Keratinocyte (primary cell): ENCODE data around the gene SNX24.

Experiments
- EZH2 ChIP-seq: IDR thresholded peaks from one replicate; pipeline ENCODE4 v1.6.1; 2012; ENCODE audit warnings: inconsistent platforms, mild to moderate bottlenecking, low read length, moderate library complexity
- TF ChIP-seq, protein P1 (sequence below), 3 experiments: IDR thresholded peaks in 1 of 3; conservative IDR thresholded peaks in 1 of 3; optimal IDR thresholded peaks in 1 of 3; 2 replicates in 2 of 3; 3 replicates in 1 of 3; pipeline versions ENCODE3 to v1.5.1; 2011; ENCODE audit warnings: low read length in 3 of 3, mild to moderate bottlenecking in 3 of 3, moderate library complexity in 2 of 3, control low read depth in 1 of 3, inconsistent platforms in 1 of 3; ENCODE audit not compliant: insufficient read depth in 2 of 3; ENCODE audit errors: extremely low read depth in 1 of 3

DNA sequence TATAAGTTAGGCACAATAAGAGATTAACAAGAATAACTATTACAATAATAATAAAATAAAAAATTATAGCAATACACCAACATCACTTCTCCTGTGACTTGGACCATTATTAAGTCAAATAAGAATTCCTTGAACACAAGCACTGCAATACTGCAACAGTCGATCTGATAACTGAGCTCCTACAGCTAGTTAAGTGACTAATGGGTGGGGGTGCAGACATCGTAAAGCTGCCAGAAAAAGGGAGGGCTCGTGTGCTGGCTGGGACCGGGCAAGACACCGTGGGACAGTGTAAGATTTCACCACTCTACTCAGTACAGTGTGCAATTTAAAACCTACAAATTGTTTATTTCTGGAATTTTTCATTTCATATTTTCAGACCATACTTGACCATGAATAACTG is 78.8 kb downstream of the SNX24 start:
- TF ChIP-seq, protein P1, sequence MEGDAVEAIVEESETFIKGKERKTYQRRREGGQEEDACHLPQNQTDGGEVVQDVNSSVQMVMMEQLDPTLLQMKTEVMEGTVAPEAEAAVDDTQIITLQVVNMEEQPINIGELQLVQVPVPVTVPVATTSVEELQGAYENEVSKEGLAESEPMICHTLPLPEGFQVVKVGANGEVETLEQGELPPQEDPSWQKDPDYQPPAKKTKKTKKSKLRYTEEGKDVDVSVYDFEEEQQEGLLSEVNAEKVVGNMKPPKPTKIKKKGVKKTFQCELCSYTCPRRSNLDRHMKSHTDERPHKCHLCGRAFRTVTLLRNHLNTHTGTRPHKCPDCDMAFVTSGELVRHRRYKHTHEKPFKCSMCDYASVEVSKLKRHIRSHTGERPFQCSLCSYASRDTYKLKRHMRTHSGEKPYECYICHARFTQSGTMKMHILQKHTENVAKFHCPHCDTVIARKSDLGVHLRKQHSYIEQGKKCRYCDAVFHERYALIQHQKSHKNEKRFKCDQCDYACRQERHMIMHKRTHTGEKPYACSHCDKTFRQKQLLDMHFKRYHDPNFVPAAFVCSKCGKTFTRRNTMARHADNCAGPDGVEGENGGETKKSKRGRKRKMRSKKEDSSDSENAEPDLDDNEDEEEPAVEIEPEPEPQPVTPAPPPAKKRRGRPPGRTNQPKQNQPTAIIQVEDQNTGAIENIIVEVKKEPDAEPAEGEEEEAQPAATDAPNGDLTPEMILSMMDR (optimal IDR thresholded peaks at IDR 0.05 in 1 of 3, IDR thresholded peaks at IDR 0.05 in 1 of 3, conservative IDR thresholded peaks at IDR 0.05 in 1 of 3; ENCODE audit: extremely low read depth in 1 of 3, insufficient read depth in 2 of 3, low read length in 3 of 3) = no peak
- TF ChIP-seq EZH2 = no peak
